ACHN (cell line): ENCODE results near the gene THAP7.

Experiments
- DNase-seq: peaks from one replicate; pipeline ENCODE4 v3.0.0-alpha.2; 2015
- in situ Hi-C: cut with HindIII; loops from 2 replicates; pipeline ENCODE4 v1.10.0; 2017; ENCODE audit warnings: low sequenced_read_pairs, low pct_ligation_motif_present, low pct_unique_long_range_greater_than_20kb

The THAP7 gene

DNA sequence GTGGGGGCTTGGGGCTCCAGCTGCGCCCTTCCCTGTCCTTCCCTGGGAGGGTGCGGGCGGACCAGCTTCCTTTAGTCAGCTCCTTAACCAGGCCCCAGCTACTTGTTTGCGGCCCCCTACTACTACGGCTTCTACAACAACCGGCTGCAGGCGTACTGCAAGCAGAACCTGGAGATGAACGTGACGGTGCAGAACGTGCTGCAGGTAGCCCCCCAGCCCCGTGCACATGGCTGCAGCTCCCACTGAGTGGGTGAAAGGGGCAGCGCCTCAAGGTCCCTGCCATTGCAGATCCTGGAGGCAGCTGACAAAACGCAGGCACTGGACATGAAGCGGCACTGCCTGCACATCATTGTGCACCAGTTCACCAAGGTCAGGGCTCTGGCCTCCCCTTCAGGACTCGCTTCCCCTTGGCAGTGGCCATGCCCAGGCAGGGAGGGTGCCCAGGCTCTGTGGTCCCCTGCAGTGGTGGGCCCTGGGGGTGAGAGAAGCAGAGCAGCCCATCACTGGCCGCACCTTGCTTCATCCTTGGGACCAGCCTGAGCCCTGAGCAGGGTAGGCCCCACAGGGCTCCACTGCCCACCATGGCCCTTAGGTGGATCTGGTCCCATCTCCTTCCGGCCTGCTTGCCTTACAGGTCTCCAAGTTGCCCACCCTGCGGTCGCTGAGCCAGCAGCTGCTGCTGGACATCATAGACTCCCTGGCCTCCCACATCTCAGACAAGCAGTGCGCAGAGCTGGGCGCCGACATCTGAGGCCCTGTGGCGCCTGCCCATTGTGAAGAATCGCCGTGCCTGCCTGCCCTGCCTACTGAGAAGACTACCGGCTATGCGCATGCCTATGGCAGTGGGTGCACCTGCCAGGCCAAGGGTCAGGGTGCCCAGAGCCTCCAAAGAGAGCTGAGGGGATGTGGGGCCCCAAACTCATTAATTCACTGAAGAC is 5.1 kb downstream of the THAP7 start:
- in situ Hi-C loops, result no loop called here
- no peak for DNase-seq

DNA sequence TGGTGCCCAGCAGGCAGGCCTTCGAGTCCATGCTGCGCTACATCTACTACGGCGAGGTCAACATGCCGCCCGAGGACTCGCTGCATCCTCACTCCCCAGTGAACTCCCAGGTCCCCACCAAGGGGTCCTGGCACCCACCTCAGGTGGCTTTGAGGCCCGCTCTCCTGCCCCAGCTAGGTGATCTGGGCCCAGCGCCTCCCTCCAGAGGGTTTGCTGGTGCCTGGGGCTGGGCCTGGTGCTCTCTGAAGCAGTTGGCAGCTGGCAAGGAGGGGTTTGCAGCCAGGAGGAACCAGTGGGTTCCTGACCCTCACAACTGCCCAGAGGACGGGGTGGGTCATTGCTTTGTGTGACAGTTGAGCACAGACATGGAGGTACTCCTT is 5.9 kb downstream of the THAP7 start:
- no peak for DNase-seq
- in situ Hi-C loops, result no loop called here

DNA sequence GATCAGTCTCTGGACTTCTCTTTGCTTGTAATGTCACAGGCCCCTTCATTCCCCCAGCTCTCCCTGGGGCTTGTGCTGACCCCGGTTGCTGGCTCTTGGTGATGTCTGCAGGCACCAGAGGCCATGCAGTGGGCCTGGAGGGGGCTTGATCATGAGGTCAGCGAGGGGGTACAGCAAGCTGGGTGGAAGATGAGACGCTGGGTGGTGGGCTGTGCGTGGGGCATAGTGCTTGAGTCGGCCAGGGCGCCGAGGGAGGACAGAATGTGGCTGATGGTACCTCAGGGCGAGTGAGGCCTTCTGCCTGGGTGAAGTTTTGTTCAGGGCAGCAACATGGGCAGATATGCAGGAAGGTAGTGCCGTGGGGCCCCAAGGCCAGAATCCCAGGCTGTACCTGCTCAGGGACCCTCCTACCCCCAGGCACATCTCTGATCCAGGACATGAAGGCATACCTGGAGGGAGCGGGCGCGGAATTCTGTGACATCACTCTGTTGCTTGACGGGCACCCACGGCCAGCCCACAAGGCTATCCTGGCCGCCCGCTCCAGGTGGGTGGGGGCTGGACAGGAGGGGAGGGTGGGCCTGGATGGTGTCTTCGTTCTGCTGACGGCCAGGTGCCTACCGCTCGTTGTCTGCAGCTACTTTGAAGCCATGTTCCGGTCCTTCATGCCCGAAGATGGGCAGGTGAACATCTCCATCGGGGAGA is 6.4 kb downstream of the THAP7 start:
- in situ Hi-C loops, result no loop called here
- no peak for DNase-seq

DNA sequence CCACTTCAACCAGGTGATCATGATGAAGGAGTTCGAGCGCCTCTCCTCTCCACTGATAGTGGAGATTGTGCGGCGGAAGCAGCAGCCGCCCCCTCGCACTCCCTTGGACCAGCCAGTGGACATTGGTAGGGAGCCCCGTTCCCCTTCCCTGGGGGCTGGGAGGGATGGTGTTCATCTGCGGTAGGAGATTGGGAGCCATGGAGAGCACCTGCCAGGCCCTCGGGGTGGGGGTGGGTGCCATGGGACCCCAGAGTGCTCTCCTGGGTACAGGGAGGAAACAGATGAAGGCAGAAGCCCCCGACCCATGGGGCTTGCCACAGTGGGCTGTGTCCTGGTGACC is 7.0 kb downstream of the THAP7 start:
- in situ Hi-C loops, result no loop called here
- DNase-seq, result no peak

DNA sequence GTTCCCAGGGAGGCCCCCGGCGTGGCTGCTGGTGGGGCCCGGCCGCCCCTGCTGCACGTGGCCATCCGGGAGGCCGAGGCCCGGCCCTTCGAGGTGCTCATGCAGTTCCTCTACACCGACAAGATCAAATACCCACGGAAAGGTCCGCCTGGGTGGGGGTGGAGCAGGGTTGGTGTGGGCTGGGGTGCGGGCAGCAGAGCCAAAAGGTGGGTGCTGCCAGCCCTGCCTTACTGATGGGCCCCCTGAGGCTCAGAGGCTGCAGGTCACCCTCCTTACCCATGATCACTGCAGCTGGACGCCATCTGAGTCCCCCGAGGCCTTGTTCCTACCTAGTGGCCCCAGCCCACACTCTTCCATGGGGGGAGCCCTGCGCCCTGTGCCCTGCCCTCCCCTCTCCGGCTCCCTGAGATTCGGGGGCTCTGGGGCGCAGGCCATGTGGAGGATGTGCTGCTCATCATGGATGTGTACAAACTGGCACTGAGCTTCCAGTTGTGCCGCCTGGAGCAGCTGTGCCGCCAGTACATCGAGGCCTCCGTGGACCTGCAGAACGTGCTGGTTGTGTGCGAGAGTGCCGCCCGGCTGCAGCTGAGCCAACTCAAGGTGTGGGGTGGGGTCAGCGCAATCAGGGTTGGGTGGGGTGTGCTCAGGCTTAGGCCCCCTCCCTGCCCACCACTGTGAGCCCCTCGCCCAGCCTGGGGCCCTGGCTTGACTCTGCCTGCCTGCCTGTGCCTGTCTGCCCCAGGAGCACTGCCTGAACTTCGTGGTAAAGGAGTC is 7.6 kb downstream of the THAP7 start:
- DNase-seq, result no peak
- in situ Hi-C loops, result no loop called here

DNA sequence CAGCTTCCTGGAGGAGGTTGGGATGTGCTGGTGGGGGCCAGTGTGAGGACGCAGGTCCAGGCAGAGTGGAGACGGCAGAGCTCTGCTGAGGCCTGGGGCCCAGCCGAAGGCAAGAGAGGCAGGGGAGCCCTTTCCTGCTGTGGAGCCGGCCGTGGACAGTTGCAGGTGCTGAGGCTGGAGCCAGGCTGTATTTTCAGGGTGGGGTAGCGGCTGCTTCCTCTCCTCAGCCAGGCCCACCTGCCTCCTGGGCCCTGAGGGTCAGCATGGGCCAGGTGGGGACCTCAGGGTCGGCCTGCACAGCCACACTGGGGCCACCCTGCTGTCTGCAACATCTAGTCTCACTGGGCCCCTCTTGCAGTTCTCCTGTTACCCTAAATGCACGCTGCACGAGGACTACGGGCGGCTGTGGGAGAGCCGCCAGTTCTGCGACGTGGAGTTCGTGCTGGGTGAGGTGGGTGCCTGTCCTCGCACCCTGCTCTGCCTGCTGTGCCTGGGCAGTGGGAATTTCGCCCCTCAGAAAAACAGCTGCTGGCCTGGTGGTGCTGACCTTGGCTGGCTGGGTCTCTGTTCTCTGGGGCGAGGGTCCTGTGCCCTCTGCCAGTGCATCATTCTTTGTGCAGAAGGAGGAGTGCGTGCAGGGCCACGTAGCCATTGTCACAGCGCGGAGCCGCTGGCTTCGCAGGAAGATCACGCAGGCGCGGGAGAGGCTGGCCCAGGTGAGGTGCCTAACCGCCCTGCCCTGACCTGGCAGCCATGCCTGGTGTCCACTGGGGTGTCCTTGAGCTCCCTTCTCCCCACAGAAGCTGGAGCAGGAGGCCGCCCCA is 8.4 kb downstream of the THAP7 start:
- in situ Hi-C loops, result no loop called here
- no peak for DNase-seq

DNA sequence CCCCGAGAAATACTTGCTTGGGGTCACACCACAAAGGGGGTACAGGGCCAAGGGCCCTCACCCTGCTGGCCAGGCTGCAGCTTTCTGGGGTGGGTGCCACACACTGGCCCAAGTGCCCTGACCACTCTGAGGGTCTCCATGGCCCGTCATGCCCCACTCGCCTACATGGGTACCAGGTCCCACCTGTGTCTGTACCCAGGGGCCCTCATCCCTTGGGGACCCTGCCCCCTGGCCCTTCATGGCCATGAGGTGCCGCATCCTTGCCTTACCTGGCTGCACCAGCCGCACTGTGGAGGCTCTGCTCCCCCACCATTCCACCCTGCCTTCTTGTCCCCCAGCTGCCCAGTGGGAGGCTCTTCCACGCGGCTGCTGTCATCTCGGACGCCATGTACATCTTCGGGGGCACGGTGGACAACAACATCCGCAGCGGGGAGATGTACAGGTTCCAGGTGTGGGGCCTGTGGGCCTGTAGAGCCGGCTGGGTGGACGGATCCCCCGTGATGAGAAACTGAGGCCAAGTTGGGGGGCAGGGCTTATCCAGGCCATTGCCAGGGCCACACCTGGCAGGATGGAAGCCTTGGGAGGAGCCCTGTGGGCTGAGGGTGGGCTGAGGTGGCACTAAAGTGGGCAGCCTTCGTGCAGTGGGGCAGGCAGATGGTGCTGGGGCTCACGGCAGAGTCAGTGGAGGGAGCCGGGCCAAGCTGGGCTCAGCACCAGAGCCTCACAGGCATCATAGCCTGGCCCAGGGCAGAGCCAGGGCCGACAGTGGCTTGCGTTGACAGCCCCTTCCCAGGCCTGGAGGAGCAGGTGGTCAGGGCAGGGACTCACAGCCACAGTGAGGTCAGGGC is 9.2 kb downstream of the THAP7 start:
- in situ Hi-C loops, result no loop called here
- no peak for DNase-seq

DNA sequence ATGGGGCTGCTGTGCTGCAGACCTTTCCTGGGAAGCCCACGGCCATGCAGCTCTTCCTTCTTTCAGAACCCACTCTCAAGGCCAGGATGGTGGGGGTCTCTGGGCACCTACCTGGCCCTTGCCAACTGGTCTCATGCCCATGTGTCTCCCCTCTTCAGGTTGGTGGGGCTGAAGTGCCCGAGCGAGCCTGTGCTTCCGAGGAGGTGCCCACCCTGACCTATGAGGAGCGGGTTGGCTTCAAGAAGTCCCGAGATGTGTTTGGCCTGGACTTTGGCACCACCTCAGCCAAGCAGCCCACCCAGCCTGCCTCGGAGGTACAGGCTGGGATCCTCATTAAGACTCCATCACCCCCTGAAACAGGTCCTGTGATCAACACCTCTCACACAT is 9.9 kb downstream of the THAP7 start:
- in situ Hi-C loops, result no loop called here
- DNase-seq, result no peak

DNA sequence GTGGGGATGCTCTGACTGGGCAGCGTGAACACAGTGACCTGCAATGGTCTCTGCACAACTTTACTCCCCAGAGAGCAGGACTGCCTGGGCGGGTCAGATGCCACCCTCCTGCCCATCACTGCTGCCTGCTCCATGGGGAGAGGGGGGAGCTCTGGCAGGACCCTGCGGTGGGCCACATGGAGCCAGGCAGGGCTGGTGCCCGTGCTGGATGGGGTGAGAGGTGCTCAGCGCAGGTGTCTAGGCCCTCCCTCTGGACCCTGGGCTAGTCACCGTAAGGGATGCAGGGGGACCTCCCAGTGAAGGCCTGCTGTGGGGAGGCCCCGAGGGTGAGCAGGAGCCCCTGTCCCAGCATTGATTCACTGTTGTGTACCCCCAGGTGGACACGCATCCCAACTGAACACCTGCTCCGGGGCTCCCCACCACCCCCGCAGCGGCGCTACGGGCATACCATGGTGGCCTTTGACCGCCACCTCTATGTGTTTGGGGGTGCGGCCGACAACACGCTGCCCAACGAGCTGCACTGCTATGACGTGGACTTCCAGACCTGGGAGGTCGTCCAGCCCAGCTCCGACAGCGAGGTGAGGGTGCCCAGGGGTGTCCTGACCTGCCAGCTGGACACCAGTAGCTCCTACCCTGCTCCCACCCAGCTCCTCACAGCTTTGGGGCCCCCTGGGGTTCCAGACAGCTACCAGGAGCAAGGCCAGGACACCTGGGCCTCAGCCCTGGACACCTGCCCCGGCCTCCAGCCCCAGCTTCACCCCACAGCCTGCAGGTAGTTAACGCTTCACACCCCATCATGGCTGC is 10.5 kb downstream of the THAP7 start:
- in situ Hi-C loops, result no loop called here
- DNase-seq, result no peak

DNA sequence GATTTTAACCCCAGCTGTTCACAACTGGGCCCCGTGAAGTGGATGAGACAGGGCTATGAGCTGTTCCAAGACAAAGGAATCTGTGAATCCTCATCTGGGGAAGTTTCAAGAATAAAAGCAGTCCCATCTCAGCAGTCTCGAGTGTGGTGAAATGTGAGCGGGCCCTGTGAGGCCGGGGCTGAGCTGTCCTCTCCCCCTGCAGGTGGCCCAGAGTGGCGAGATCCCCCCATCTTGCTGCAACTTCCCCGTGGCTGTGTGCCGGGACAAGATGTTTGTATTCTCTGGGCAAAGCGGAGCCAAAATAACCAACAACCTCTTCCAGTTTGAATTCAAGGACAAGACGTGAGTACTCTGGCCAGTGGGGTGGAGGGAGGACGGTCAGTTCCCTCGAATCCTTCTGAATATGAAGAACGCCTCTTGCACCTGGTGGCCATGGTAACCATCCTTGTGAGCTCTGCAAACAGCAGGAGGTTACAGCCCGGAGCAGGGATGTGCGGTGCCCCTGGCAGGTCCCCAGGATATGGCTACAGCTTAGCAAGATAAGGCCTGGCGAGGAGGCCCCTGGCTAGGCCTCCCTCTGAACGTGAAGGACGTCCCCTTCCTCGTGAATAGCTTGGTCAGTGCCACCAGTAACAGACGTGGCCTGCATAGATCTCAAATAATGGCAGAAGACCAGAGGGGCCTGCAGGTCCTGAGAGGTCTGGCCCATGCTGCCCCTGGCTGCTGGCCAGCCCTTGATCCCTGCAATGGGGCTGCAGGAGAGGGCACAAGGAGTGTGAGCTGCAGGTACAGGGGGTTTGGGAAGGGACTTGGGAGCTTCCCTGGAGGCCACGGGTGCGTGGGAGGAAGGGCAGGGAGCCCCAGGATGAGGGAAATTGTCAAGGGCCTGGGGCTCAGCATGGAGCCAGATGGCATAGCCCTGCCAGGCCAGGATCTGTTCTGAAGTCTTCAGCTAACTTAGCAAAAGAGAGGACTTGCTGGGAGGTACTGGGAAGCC is 11.4 kb downstream of the THAP7 start:
- in situ Hi-C loops, result no loop called here

DNA sequence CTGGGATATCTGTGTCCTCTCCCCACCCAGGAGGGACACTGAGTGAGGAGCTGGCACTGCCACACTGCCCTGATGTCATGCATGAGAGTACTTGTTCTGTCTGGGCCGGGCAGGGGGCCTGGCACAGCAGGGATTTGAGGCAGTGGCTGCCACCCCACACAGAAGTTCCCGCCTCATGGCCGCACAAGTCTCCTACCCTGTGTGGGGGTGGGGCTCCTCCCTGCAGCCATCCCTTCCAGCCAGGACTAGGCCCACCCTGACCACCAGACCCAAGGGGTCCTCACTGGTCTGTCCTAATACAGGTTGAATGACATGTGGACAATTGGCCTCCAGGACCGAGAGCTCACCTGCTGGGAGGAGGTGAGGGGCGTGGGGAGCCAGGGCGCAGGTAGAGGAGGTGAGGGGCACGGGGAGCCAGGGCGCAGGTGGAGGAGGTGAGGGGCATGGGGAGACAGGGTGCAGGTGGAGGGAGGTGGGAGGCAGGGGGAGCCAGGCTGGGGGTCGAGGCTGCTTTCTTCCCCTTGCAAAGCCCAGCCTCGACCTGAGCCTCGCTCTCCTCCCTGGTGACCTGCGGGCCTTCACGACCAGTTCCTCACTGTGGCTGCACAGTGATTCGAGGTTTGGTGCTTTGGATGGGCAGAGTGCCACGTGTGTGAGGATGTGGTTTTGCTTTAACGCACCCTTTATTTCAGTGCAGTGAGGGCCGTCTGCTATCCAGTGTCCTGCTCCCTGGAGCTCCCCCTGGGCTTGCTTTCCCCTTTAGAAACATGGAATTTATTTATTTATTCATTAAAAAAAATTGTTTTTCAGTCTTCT is 12.4 kb downstream of the THAP7 start:
- in situ Hi-C loops, result no loop called here
- peak; percentile 28 for DNase-seq

More for the DNA sequence above, 11.4 kb downstream of the THAP7 start:
- DNase-seq, result no peak

DNA sequence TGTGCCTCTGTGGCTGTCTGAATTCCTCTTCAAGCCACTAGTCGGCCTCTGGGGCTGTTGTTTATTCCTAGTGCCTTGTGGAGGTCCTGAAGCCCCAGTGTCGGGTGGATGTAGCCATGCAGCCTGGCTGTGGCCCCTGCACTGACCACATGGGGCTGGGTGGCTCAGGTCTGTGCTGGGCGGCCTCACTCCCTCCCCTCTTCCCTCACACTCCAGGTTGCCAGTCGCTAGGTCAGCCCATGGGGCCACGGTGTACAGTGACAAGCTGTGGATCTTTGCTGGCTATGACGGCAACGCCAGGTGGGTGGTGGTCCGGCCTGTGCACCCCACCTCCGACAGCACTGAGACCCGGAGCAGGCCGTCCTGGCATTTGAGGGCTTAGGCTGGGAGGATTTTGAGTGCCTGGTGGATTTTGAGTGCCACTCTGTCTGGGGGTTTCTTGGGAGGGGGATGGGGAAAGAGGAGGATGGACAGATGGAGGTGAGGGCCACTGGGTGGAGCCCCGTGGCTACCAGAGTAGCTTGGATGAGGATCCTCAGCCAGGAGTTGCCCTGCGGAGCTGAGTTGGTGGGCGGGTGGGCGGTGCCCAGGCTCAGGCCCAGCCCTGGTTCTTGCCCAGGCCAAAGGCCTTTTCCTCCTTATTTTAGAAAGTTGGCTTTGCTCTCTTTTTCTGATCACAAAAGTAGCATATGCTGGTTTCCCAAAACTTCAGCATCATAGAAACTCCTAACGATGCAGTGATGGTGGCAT is 13.2 kb downstream of the THAP7 start:
- in situ Hi-C loops, result no loop called here
- no peak for DNase-seq

DNA sequence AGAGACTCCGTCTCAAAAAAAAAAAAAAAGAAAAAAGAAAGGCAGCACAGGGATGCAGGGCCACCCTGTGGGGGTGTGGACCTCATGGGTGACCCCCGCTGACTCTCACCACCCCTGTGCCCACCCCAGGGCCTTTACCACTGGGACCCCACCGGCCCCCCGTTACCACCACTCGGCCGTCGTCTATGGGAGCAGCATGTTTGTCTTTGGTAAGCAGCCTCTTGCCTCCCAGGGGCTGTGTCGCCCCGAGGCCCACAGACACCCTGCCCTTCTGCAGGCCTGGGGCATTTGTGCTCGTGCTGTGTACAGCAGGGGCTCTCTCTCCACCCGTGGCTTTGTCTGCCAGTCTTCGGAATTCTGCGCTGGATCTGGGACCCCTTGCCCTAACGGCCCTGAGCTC is 14.5 kb downstream of the THAP7 start:
- in situ Hi-C loops, result no loop called here
- DNase-seq, result no peak

DNA sequence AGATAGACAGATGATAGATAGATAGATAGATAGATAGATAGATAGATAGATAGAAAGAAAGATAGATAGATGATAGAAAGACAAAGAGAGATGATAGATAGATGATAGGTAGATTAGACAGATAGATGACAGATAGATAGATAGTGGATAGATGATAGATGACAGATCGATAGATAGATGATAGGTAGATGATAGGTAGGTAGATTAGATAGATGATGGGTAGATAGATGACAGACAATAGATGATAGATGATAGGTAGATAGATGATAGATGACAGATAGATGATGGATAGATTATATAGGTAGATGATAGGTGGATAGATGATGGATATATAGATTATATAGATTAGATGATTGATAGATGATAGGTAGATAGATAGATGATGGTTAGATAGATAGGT is 15.6 kb downstream of the THAP7 start:
- in situ Hi-C loops, result no loop called here

DNA sequence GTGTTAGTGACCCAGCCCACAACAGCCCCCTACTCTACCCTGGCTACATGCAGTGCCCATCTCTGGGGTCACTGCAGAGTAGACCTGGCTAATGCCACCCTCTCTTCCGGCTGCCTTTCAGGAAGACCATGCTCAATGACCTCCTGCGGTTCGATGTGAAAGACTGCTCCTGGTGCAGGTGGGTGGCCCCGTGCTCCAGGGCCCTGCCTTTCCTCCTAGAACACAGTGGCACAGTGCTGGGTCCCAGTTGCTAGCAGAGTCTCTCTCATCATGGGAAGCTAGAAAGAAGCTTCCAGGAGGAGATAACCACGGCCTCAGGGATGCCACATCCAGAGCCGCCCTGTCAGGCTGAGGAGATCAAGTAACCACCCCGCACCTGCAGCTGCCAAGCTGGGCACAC is 16.2 kb downstream of the THAP7 start:
- DNase-seq, result no peak
- in situ Hi-C loops, result no loop called here

More for the DNA sequence above, 15.6 kb downstream of the THAP7 start:
- DNase-seq, result no peak
